ENCODE results near the gene GATD1. TPM values are rescaled to one million over a fixed set of nuclear protein-coding genes. Genes with fewer than 3 reads are reported as not detected.

GATD1 gene
- total and polyA plus RNA-seq, 2 experiments from 2014 or later, result 39.3 to 51.0 TPM

GRCh38 chr11:746289-747157, 30.8 kb downstream of the GATD1 start:
- Histone ChIP-seq H3K36me3 (ENCODE audit: insufficient read depth) (no peaks in the 10 kb centered on the region; the same call in 1 of the 2 replicates), H3K4me3 (peak overlapping the region; percentile 89), H3K27ac (ENCODE audit: low read depth) (peak overlapping the region; percentile 95), H3K79me2 (replicated peaks; ENCODE audit: insufficient read depth) (peaks cover 42% of the 10 kb centered on the region), H3K4me2 (peak overlapping the region; percentile 97), H3K4me1 (ENCODE audit: insufficient read depth) (peaks cover 34% of the 10 kb centered on the region), H3K27me3 (ENCODE audit: insufficient read depth) (no peaks in the 10 kb centered on the region), H3F3A (replicated peaks; ENCODE audit: low read depth) (peaks cover 14% of the 10 kb centered on the region), H4K20me1 (replicated peaks; ENCODE audit: insufficient read depth) (peaks cover 20% of the 10 kb centered on the region), H3K9me2 (ENCODE audit: insufficient read depth) (no peaks in the 10 kb centered on the region; the same call in 1 of the 2 replicates), H2AFZ (no peak overlapping the region)
- Mint-ChIP-seq H3K27ac (peak overlapping the region; percentile 97), H3K36me3 (ENCODE audit: low read depth) (peaks cover 19% of the 10 kb centered on the region), H3K27me3 (ENCODE audit: insufficient read depth, low read depth, poor library complexity) (peaks cover 25% of the 10 kb centered on the region), H3K9me3 (peaks cover 18% of the 10 kb centered on the region; the same call in 2 of the 3 replicates), H3K4me3 (peak overlapping the region; percentile 86), H3K4me1 (peaks cover 27% of the 10 kb centered on the region)
- peak; percentile 64 for DNase-seq (ENCODE audit: low spot score)
- TF ChIP-seq EZH2 (IDR thresholded peaks at IDR 0.05; ENCODE audit: low read depth, unreplicated experiment) (no peak), ETS1 (IDR thresholded peaks at IDR 0.05) (peak; percentile 2; the same call in 1 of the 2 replicates)
- ATAC-seq, result peak; percentile 30

- Histone ChIP-seq H2AFZ (no peak overlapping the region), H3K4me3 (no peak overlapping the region)
- TF ChIP-seq NANOG (IDR thresholded peaks at IDR 0.05; ENCODE audit: borderline replicate concordance), result no peak
- no peak for TF ChIP-seq REST (IDR thresholded peaks at IDR 0.05; ENCODE audit: unreplicated experiment)
- no peak for TF ChIP-seq POLR2AphosphoS5 (IDR thresholded peaks at IDR 0.05; ENCODE audit: low read depth)
- no peak for TF ChIP-seq EZH2 (IDR thresholded peaks at IDR 0.05; ENCODE audit: low read depth, unreplicated experiment)
- no peak for TF ChIP-seq JUNB (IDR thresholded peaks at IDR 0.05; ENCODE audit: unreplicated experiment)
- TF ChIP-seq CREB1 (CRISPR knock-in tag; IDR thresholded peaks at IDR 0.05; ENCODE audit: low read depth), result no peak
- no peak for TF ChIP-seq EZH2phosphoT487 (IDR thresholded peaks at IDR 0.05; ENCODE audit: unreplicated experiment)
- TF ChIP-seq ZNF114 (CRISPR knock-in tag; IDR thresholded peaks at IDR 0.05), result no peak
- no peak for TF ChIP-seq ZNF331 (CRISPR knock-in tag; IDR thresholded peaks at IDR 0.05; ENCODE audit: low read depth)
- TF ChIP-seq STAT1 (IDR thresholded peaks at IDR 0.05; ENCODE audit: unreplicated experiment), result no peak
- TF ChIP-seq CTCF (conservative IDR thresholded peaks at IDR 0.05; ENCODE audit: low read depth in 2 of 2), result no peak
- TF ChIP-seq ETS1 (IDR thresholded peaks at IDR 0.05), result no peak
These were observed 31.9 kb downstream of the GATD1 start for GRCh38 chr11:745428-745827.

More at GRCh38 chr11:745428-745827, 31.9 kb downstream of the GATD1 start:
- Histone ChIP-seq H3K36me3 (ENCODE audit: insufficient read depth) (no peaks in the 10 kb centered on the region; the same call in 1 of the 2 replicates), H3K27ac (ENCODE audit: low read depth) (peak overlapping the region; percentile 95), H3K27me3 (ENCODE audit: insufficient read depth) (no peaks in the 10 kb centered on the region), H3K4me1 (ENCODE audit: insufficient read depth) (peaks cover 34% of the 10 kb centered on the region), H3K4me2 (peak overlapping the region; percentile 97; the same call in 1 of the 2 replicates), H3K9me2 (ENCODE audit: insufficient read depth) (no peaks in the 10 kb centered on the region; the same call in 1 of the 2 replicates), H3K79me2 (replicated peaks; ENCODE audit: insufficient read depth) (peaks cover 31% of the 10 kb centered on the region), H4K20me1 (replicated peaks; ENCODE audit: insufficient read depth) (peaks cover 15% of the 10 kb centered on the region), H3F3A (replicated peaks; ENCODE audit: low read depth) (peaks cover 14% of the 10 kb centered on the region)
- Mint-ChIP-seq H3K4me3 (peak overlapping the region; percentile 36; the same call in 1 of the 3 replicates), H3K27ac (no peak overlapping the region), H3K4me1 (peaks cover 27% of the 10 kb centered on the region), H3K36me3 (ENCODE audit: low read depth) (peaks cover 14% of the 10 kb centered on the region), H3K9me3 (peaks cover 18% of the 10 kb centered on the region; the same call in 2 of the 3 replicates), H3K27me3 (ENCODE audit: insufficient read depth, low read depth, poor library complexity) (peaks cover 25% of the 10 kb centered on the region)
- no peak for ATAC-seq
- DNase-seq (ENCODE audit: low spot score), result no peak

All from GM23338 (cell line).